ENCODE measurements around the gene PCDH10.

- no peak for TF ChIP-seq CTCF (IDR thresholded peaks at IDR 0.05; ENCODE audit: low read depth, low read length)
- TF ChIP-seq EZH2phosphoT487 (IDR thresholded peaks at IDR 0.05; ENCODE audit: low read depth) = no peak
Observed at GRCh38 chr4:133145758-133146573, 3.1 kb upstream of the PCDH10 start.

Data from OCI-LY3 (cell line).